PC-9 (cell line): Measurements from ENCODE around the gene SSNA1.

Experiments
- EZH2 ChIP-seq: fragments of 200-600 bp; sonication (generic); IDR thresholded peaks from 2 replicates; pipeline ENCODE4 v1.8.0; 2017; ENCODE audit warnings: antibody characterized with exemption, low read depth
- TF ChIP-seq, protein P1 (sequence below): fragments of 200-600 bp; sonication (generic); conservative IDR thresholded peaks from 2 replicates; pipeline ENCODE4 v1.6.1; 2017; ENCODE audit warnings: mixed run types, antibody characterized with exemption, mild to moderate bottlenecking, moderate library complexity

DNA sequence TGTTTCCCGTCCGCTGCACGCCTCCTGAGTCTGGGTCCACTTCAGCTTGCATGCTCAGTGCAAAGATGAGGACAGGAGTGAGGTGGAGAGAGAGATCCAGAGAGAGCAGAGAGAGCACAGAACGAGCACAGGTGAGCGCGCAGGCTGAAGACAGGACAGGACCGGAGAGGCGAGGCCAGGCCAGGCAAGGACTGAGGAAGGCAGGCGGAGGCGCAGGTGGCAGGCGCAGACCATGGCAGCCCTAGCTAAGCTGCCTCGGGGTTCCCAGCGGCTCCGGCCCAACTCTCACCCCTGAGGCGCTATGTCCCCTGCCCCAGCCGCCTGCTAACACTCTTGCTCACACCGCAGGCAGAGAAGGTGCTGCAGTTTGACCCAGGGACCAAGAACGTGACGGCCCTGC is 39.8 kb upstream of the SSNA1 start:
- TF ChIP-seq, protein P1, sequence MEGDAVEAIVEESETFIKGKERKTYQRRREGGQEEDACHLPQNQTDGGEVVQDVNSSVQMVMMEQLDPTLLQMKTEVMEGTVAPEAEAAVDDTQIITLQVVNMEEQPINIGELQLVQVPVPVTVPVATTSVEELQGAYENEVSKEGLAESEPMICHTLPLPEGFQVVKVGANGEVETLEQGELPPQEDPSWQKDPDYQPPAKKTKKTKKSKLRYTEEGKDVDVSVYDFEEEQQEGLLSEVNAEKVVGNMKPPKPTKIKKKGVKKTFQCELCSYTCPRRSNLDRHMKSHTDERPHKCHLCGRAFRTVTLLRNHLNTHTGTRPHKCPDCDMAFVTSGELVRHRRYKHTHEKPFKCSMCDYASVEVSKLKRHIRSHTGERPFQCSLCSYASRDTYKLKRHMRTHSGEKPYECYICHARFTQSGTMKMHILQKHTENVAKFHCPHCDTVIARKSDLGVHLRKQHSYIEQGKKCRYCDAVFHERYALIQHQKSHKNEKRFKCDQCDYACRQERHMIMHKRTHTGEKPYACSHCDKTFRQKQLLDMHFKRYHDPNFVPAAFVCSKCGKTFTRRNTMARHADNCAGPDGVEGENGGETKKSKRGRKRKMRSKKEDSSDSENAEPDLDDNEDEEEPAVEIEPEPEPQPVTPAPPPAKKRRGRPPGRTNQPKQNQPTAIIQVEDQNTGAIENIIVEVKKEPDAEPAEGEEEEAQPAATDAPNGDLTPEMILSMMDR = no peak
- TF ChIP-seq EZH2 = no peak
